Rectal smooth muscle tissue (tissue), 1 donor: ENCODE data around the gene UBE2L3.

Experiments used
- H3K27ac ChIP-seq: one replicate; pipeline ENCODE4 v1.7.0; 2013; ENCODE audit warnings: low read depth, low read length, inconsistent platforms
- H3K27me3 ChIP-seq: one replicate; pipeline ENCODE4 v1.7.0; 2013; ENCODE audit warnings: low read length; ENCODE audit not compliant: control insufficient read depth, insufficient read depth
- H3K36me3 ChIP-seq: one replicate; pipeline ENCODE4 v1.7.0; 2013; ENCODE audit warnings: low read length; ENCODE audit not compliant: control insufficient read depth, insufficient read depth
- H3K4me1 ChIP-seq: one replicate; pipeline ENCODE4 v1.7.0; 2013; ENCODE audit warnings: low read length; ENCODE audit not compliant: control insufficient read depth, insufficient read depth
- H3K4me3 ChIP-seq: one replicate; pipeline ENCODE4 v1.7.0; 2013; ENCODE audit warnings: low read length
- H3K9ac ChIP-seq: one replicate; pipeline ENCODE4 v1.7.0; 2013; ENCODE audit warnings: low read length

The UBE2L3 gene

GRCh38 chr22:21651521-21652009, 84.1 kb downstream of the UBE2L3 start:
- Histone ChIP-seq H3K4me1 (peaks cover 3% of the 10 kb centered on the region), H3K9ac (no peak overlapping the region), H3K4me3 (peak overlapping the region; percentile 76), H3K27me3 (no peaks in the 10 kb centered on the region), H3K27ac (no peak overlapping the region), H3K36me3 (no peaks in the 10 kb centered on the region)

GRCh38 chr22:21652010-21652546, 84.6 kb downstream of the UBE2L3 start:
- Histone ChIP-seq H3K9ac (no peak overlapping the region), H3K27me3 (no peaks in the 10 kb centered on the region), H3K4me1 (peaks cover 3% of the 10 kb centered on the region), H3K27ac (no peak overlapping the region), H3K4me3 (peak overlapping the region; percentile 76), H3K36me3 (no peaks in the 10 kb centered on the region)

GRCh38 chr22:21652547-21653545, 85.3 kb downstream of the UBE2L3 start:
- Histone ChIP-seq H3K9ac (no peak overlapping the region), H3K36me3 (no peaks in the 10 kb centered on the region), H3K4me1 (peaks cover 3% of the 10 kb centered on the region), H3K27me3 (no peaks in the 10 kb centered on the region), H3K27ac (no peak overlapping the region), H3K4me3 (peak overlapping the region; percentile 76)

GRCh38 chr22:21657020-21657359, 89.5 kb downstream of the UBE2L3 start:
- H3K36me3 ChIP-seq, result no peaks in the 10 kb centered on the region
- H3K27ac ChIP-seq, result no peak overlapping the region
- H3K27me3 ChIP-seq, result no peaks in the 10 kb centered on the region
- no peak overlapping the region for H3K9ac ChIP-seq
- H3K4me3 ChIP-seq, result peak overlapping the region; percentile 68
- H3K4me1 ChIP-seq, result no peaks in the 10 kb centered on the region

GRCh38 chr22:21657360-21658032, 90.0 kb downstream of the UBE2L3 start:
- Histone ChIP-seq H3K27ac (no peak overlapping the region), H3K9ac (no peak overlapping the region), H3K4me3 (peak overlapping the region; percentile 68), H3K27me3 (no peaks in the 10 kb centered on the region), H3K4me1 (no peaks in the 10 kb centered on the region), H3K36me3 (no peaks in the 10 kb centered on the region)

GRCh38 chr22:21659864-21660525, 92.5 kb downstream of the UBE2L3 start:
- no peaks in the 10 kb centered on the region for H3K27me3 ChIP-seq
- H3K36me3 ChIP-seq, result no peaks in the 10 kb centered on the region

GRCh38 chr22:21660904-21661303, 93.4 kb downstream of the UBE2L3 start:
- no peak overlapping the region for H3K9ac ChIP-seq
- no peak overlapping the region for H3K4me3 ChIP-seq
- H3K27ac ChIP-seq, result no peak overlapping the region
- no peaks in the 10 kb centered on the region for H3K27me3 ChIP-seq
- no peaks in the 10 kb centered on the region for H3K4me1 ChIP-seq
- H3K36me3 ChIP-seq, result no peaks in the 10 kb centered on the region

More at GRCh38 chr22:21659864-21660525, 92.5 kb downstream of the UBE2L3 start:
- H3K9ac ChIP-seq, result no peak overlapping the region
- no peak overlapping the region for H3K4me3 ChIP-seq
- H3K27ac ChIP-seq, result no peak overlapping the region
- H3K4me1 ChIP-seq, result no peaks in the 10 kb centered on the region

- no peaks in the 10 kb centered on the region for H3K4me1 ChIP-seq
Measured at GRCh38 chr22:21661991-21662390, 94.5 kb downstream of the UBE2L3 start.

GRCh38 chr22:21663738-21664137, 96.2 kb downstream of the UBE2L3 start:
- no peaks in the 10 kb centered on the region for H3K36me3 ChIP-seq
- no peak overlapping the region for H3K9ac ChIP-seq
- no peak overlapping the region for H3K4me3 ChIP-seq
- H3K4me1 ChIP-seq, result no peaks in the 10 kb centered on the region
- H3K27ac ChIP-seq, result no peak overlapping the region
- H3K27me3 ChIP-seq, result no peaks in the 10 kb centered on the region

More at GRCh38 chr22:21661991-21662390, 94.5 kb downstream of the UBE2L3 start:
- Histone ChIP-seq H3K9ac (no peak overlapping the region), H3K27ac (no peak overlapping the region), H3K27me3 (no peaks in the 10 kb centered on the region), H3K36me3 (no peaks in the 10 kb centered on the region), H3K4me3 (no peak overlapping the region)

GRCh38 chr22:21665047-21665851, 97.7 kb downstream of the UBE2L3 start:
- peaks cover 3% of the 10 kb centered on the region for H3K36me3 ChIP-seq
- no peaks in the 10 kb centered on the region for H3K27me3 ChIP-seq
- no peaks in the 10 kb centered on the region for H3K4me1 ChIP-seq
- peak overlapping the region; percentile 86 for H3K27ac ChIP-seq
- H3K4me3 ChIP-seq, result peak overlapping the region; percentile 94
- H3K9ac ChIP-seq, result peak overlapping the region; percentile 14

- Histone ChIP-seq H3K27ac (no peak overlapping the region), H3K36me3 (peaks cover 13% of the 10 kb centered on the region), H3K4me3 (peak overlapping the region; percentile 94), H3K9ac (peak overlapping the region; percentile 87), H3K4me1 (no peaks in the 10 kb centered on the region), H3K27me3 (no peaks in the 10 kb centered on the region)
Measured at GRCh38 chr22:21666786-21667185, 99.3 kb downstream of the UBE2L3 start.
